Endothelial cell of umbilical vein (primary cell): ENCODE data around the gene SLC2A8. TPM values are rescaled to one million over a fixed set of nuclear protein-coding genes. Genes with fewer than 3 reads are reported as not detected.

ENCODE experiments used
- BruUV-seq: library from RNA; stranded (reverse); fragments of 400-500 nt; replicated peaks from 2 replicates; lab custom pipeline; 2021; lab: Mats Ljungman, UMichigan
- CTCF ChIA-PET: fragments of 300-600, 350-600 bp; sonication (Branson Sonifier 250); formaldehyde crosslinking; loops from one replicate; lab custom pipeline; 2021; ENCODE audit warnings: antibody characterized with exemption, inconsistent platforms; lab: Charles Lee
- POLR2A ChIA-PET: fragments of 300-600, 350-600 bp; sonication (Branson Sonifier 250); formaldehyde crosslinking; loops from one replicate; lab custom pipeline; 2021; ENCODE audit warnings: antibody characterized with exemption, inconsistent platforms; lab: Charles Lee
- DNase-seq: peaks from one replicate; pipeline ENCODE4 v3.0.0-alpha.2; 2011; ENCODE audit warnings: low read depth, low spot score
- FAIRE-seq: peaks from 2 replicates; lab custom pipeline; 2011; peaks lifted over from hg19 to GRCh38; lab: Jason Lieb, UNC
- H2AFZ ChIP-seq: 2 replicates; pipeline ENCODE4 v1.6.0; 2012; ENCODE audit warnings: low read depth, low read length, control low read depth, inconsistent platforms
- H3K27ac ChIP-seq: 2 replicates; pipeline ENCODE4 v1.5.1; 2011; ENCODE audit warnings: low read depth, mild to moderate bottlenecking, control low read depth, low read length, moderate library complexity; ENCODE audit not compliant: insufficient read depth
- H3K27me3 ChIP-seq, 2 experiments: 2 replicates each; pipeline versions ENCODE4 v1.6.0 to v1.6.1; 2011; ENCODE audit warnings: low read length in 2 of 2, mixed read lengths in 1 of 2; ENCODE audit not compliant: control insufficient read depth in 2 of 2, insufficient read depth in 2 of 2
- H3K36me3 ChIP-seq, 2 experiments: 2 replicates in 1 of 2; 3 replicates in 1 of 2; pipeline ENCODE4 v1.5.1; 2011; ENCODE audit warnings: low read length in 2 of 2, mild to moderate bottlenecking in 1 of 2, moderate library complexity in 1 of 2; ENCODE audit not compliant: control insufficient read depth in 2 of 2, insufficient read depth in 2 of 2; ENCODE audit errors: extremely low read depth in 1 of 2
- H3K4me1 ChIP-seq: 3 replicates; pipeline ENCODE4 v1.5.1; 2011; ENCODE audit warnings: mild to moderate bottlenecking, low read length; ENCODE audit not compliant: control insufficient read depth, insufficient read depth; ENCODE audit errors: extremely low read depth
- H3K4me2 ChIP-seq: 2 replicates; pipeline ENCODE4 v1.6.1; 2011; ENCODE audit warnings: low read length, control low read depth, mixed read lengths; ENCODE audit not compliant: insufficient read depth
- H3K4me3 ChIP-seq, 3 experiments: fragments of 200-600 bp in 1 of 3; sonication (generic), shearing (Covaris generic) in 1 of 3; replicated peaks in 1 of 3; 2 replicates each; pipeline ENCODE4 v1.5.1; 2011 to 2016; ENCODE audit warnings: control low read depth in 3 of 3, low read length in 3 of 3, mild to moderate bottlenecking in 2 of 3, inconsistent platforms in 1 of 3, low read depth in 1 of 3, moderate library complexity in 1 of 3; ENCODE audit not compliant: insufficient read depth in 1 of 3
- H3K79me2 ChIP-seq: 2 replicates; pipeline ENCODE4 v1.6.0; 2012; ENCODE audit warnings: low read length, inconsistent platforms; ENCODE audit not compliant: control insufficient read depth, insufficient read depth
- H3K9ac ChIP-seq: replicated peaks from 2 replicates; pipeline ENCODE3; 2011; ENCODE audit warnings: low read length, control low read depth; ENCODE audit not compliant: insufficient read depth; ENCODE audit errors: extremely low read depth
- H3K9me1 ChIP-seq: replicated peaks from 3 replicates; pipeline ENCODE4 v1.6.0; 2011; ENCODE audit warnings: mild to moderate bottlenecking, low read length; ENCODE audit not compliant: control insufficient read depth, insufficient read depth; ENCODE audit errors: extremely low read depth
- H3K9me3 ChIP-seq: replicated peaks from 2 replicates; pipeline ENCODE4 v1.5.1; 2012; ENCODE audit warnings: low read length, inconsistent platforms; ENCODE audit not compliant: control insufficient read depth, insufficient read depth
- H4K20me1 ChIP-seq: replicated peaks from 2 replicates; pipeline ENCODE3; 2011; ENCODE audit warnings: mild to moderate bottlenecking, low read length; ENCODE audit not compliant: control insufficient read depth, insufficient read depth; ENCODE audit errors: extremely low read depth
- CTCF ChIP-seq, 2 donors: IDR thresholded peaks; 1 replicate in 1 of 2; 2 replicates in 1 of 2; pipeline ENCODE4 v1.5.1; 2011; ENCODE audit warnings: low read length in 2 of 2, mild to moderate bottlenecking in 2 of 2, moderate library complexity in 2 of 2, control low read depth in 1 of 2, inconsistent platforms in 1 of 2, low read depth in 1 of 2; ENCODE audit not compliant: insufficient read depth in 1 of 2; ENCODE audit errors: extremely low read depth in 1 of 2
- EZH2 ChIP-seq: IDR thresholded peaks from 2 replicates; pipeline ENCODE4 v1.6.1; 2012; ENCODE audit warnings: borderline replicate concordance, low read depth, mild to moderate bottlenecking, moderate library complexity, low read length, inconsistent platforms; ENCODE audit not compliant: severe bottlenecking
- FOS ChIP-seq: IDR thresholded peaks from 2 replicates; pipeline ENCODE4 v1.6.1; 2011; ENCODE audit warnings: mild to moderate bottlenecking, low read length, moderate library complexity, borderline replicate concordance; ENCODE audit not compliant: insufficient read depth
- GATA2 ChIP-seq: IDR thresholded peaks from 2 replicates; pipeline ENCODE4 v1.7.0; 2011; ENCODE audit warnings: low read depth, mild to moderate bottlenecking, moderate library complexity, mixed read lengths, low read length; ENCODE audit not compliant: insufficient read length, insufficient read depth
- JUN ChIP-seq: IDR thresholded peaks from 2 replicates; pipeline ENCODE4 v1.6.1; 2011; ENCODE audit warnings: borderline replicate concordance, low read depth; ENCODE audit not compliant: insufficient read length, insufficient read depth
- MAX ChIP-seq: IDR thresholded peaks from 2 replicates; pipeline ENCODE4 v1.6.1; 2011; ENCODE audit not compliant: insufficient read depth, insufficient read length
- MYC ChIP-seq: IDR thresholded peaks from one replicate; pipeline ENCODE4 v1.6.1; 2011; ENCODE audit warnings: mild to moderate bottlenecking, low read depth, low read length
- POLR2A ChIP-seq: IDR thresholded peaks from 2 replicates; pipeline ENCODE4 v1.6.1; 2012; ENCODE audit warnings: low read depth, mild to moderate bottlenecking, control low read depth, low read length
- POLR2AphosphoS5 ChIP-seq: IDR thresholded peaks from 2 replicates; pipeline ENCODE4 v1.6.1; 2012; ENCODE audit warnings: low read depth, mild to moderate bottlenecking, control low read depth, low read length, moderate library complexity; ENCODE audit not compliant: insufficient read depth
- dilution Hi-C: fragments of 300-500 bp; cut with MboI; formaldehyde crosslinking; loops from one replicate; pipeline ENCODE4 v1.15.0; 2019; ENCODE audit warnings: low sequenced_read_pairs; ENCODE audit not compliant: extremely low pct_ligation_motif_present
- intact Hi-C: fragments of 100-400 bp; cut with micrococcal nuclease; formaldehyde crosslinking; loops from one replicate; pipeline ENCODE4 v1.10.0; 2022
- polyA plus RNA-seq, 4 experiments: library from polyadenylated mRNA; depleted of rRNA in 3 of 4; stranded (reverse) in 3 of 4; unstranded in 1 of 4; fragments of >200 nt; gene quantifications; 2 replicates each; pipeline versions ENCODE4 v1.2.1 to v1.2.3, GENCODE V29; 2011 to 2012; ENCODE audit warnings: missing spikeins in 1 of 4
- total RNA-seq: library from RNA; stranded (reverse); gene quantifications from 2 replicates; pipeline ENCODE4 v1.2.3, GENCODE V29; 2021

SLC2A8 gene
- total and polyA plus RNA-seq, 2 donors (not counting 3 experiments of a cell fraction or from before 2014, with no cell fraction given), result 19.3 to 26.1 TPM

- Histone ChIP-seq H3K27me3 (no peaks in the 10 kb centered on the region), H3K36me3 (no peaks in the 10 kb centered on the region), H3K4me2 (no peak overlapping the region), H3K9ac (no peak overlapping the region), H3K27ac (no peak overlapping the region), H3K79me2 (no peaks in the 10 kb centered on the region), H3K9me1 (no peaks in the 10 kb centered on the region), H3K4me3 (no peak overlapping the region), H4K20me1 (no peaks in the 10 kb centered on the region), H2AFZ (no peak overlapping the region), H3K9me3 (no peaks in the 10 kb centered on the region), H3K4me1 (no peaks in the 10 kb centered on the region)
- dilution Hi-C loops, result no loop called here
- BruUV-seq, result no TSS peak
- no peak for FAIRE-seq
- ChIA-PET POLR2A (no interaction called here), CTCF (interaction anchor here (1.7 to 2.2 kb wide), 2 partner anchors 9 to 10 kb away, joined by 8 to 9 read pairs; no protein-coding TSS in a partner anchor)
- TF ChIP-seq GATA2 (no peak), FOS (no peak), POLR2AphosphoS5 (no peak), EZH2 (no peak), POLR2A (no peak), MYC (no peak), MAX (no peak), JUN (no peak), CTCF (IDR thresholded peaks at IDR 0.05; ENCODE audit: extremely low read depth in 1 of 2, insufficient read depth in 1 of 2, low read depth in 1 of 2, low read length in 2 of 2) (no peak)
- no peak for DNase-seq
- intact Hi-C loops, result no loop called here
These were observed 40.1 kb upstream of the SLC2A8 start for GRCh38 chr9:127356906-127357305.
